Right cardiac atrium (tissue), 5 donors: ENCODE measurements around the gene QSOX2. TPM values are rescaled to one million over a fixed set of nuclear protein-coding genes. Genes with fewer than 3 reads are reported as not detected.
"Not testable (repeated sequence)": the region's sequence is repeated elsewhere in the genome, so short reads cannot be mapped to it uniquely, and the experiment has no call there.

ENCODE experiments used
- ATAC-seq, 2 donors: fragments of 200-7000 bp; cut with Tn5 transposase; one replicate each; pipeline versions ENCODE4 v1.8.0 to v1.9.1; 2020; ENCODE audit warnings: moderate library complexity in 2 of 2, mild to moderate bottlenecking in 1 of 2
- DNase-seq, 3 donors: peaks; one replicate each; pipeline ENCODE4 v3.0.0-alpha.2; 2020
- H3K27ac ChIP-seq: one replicate; pipeline ENCODE4 v1.5.1; 2013; ENCODE audit warnings: mild to moderate bottlenecking, low read length, control low read depth, moderate library complexity
- H3K27me3 ChIP-seq: one replicate; pipeline ENCODE4 v1.6.1; 2013; ENCODE audit not compliant: control insufficient read depth, insufficient read depth
- H3K4me1 ChIP-seq: one replicate; pipeline ENCODE4 v1.6.1; 2013; ENCODE audit warnings: low read length; ENCODE audit not compliant: control insufficient read depth, insufficient read depth
- H3K4me3 ChIP-seq: one replicate; pipeline ENCODE4 v1.5.1; 2013; ENCODE audit warnings: low read length, control low read depth
- H3K9me3 ChIP-seq: one replicate; pipeline ENCODE4 v1.6.1; 2013; ENCODE audit warnings: low read length; ENCODE audit not compliant: control insufficient read depth
- WGBS: extraction: QIAGEN DNeasy Blood & Tissue Kit; methylation state at CpG from one replicate; pipeline ENCODE4 v1.1.7; 2013; 5-methylcytosine and 5-hydroxymethylcytosine counted together
- intact Hi-C, 4 donors: fragments of 100-400 bp; cut with DNase I; formaldehyde crosslinking; loops; one replicate each; pipeline versions ENCODE4 v1.11.0 to v1.14.0; 2022 to 2023
- polyA plus RNA-seq: library from polyadenylated mRNA; stranded (reverse); fragments of 200-250 nt; gene quantifications from one replicate; pipeline ENCODE4 v1.2.3, GENCODE V29; 2013
- total RNA-seq, 4 donors: library from RNA; stranded (reverse); fragmentation: NEBNext Ultra II Directional; extraction: Animal tissue kit (Norgen Biotek cat#: 25700); gene quantifications; one replicate each; pipeline ENCODE4 v1.2.1, GENCODE V29; 2021
- donor health status: healthy with polysubstance abuse.
- donor health status: DM: no; HTN: yes; CAD: no.
- donor health status: DM: no; HTN: no; CAD: no.
- donor health status: DM: no; HTN: yes; CAD: no; lungs with severe emphysema.
- donor health status: DM: yes; HTN: yes; CAD: no.

QSOX2 gene
- total and polyA plus RNA-seq, 5 donors = 4.5 to 9.0 (median 6.8) TPM

DNA sequence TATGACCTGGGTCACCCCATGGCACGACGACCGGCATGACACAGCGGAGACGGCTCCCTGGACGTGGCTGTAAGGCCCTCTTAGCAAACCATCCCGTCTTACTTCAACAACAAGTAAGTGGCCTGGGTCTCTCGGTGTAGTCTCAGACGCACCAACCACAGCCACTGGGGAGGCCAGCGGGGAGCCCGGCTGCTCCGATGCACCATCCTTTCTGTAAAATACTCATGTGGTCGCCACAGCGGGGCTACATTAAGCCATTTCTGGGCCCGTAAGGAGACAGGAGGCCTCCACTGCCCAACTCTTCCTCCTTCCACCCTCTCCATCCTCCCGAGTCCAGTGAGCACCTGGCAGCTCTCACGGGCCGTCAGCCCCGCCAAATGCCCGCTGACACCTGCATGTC, 4.7 kb downstream of the QSOX2 start:
- H3K27ac ChIP-seq = no peak overlapping the region

DNA sequence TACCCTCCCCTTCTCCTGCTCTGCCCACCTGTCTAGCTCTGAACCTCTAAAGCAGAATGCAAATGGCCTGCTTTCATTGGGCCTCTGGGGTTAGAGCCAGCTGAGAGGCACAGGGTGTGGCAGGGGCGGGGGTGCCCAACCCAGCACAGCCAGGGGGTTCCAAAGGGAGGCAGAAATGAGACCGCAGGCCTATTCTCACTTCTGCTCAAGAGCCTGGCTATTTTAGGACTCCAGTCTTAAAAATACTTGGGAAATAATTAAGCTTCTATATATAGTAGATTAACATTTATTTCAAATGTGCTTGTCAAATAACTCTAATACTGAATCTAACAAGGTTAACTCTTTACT, 5.7 kb downstream of the QSOX2 start:
- Histone ChIP-seq H3K4me1 (peaks cover 12% of the 10 kb centered on the region), H3K4me3 (no peak overlapping the region), H3K9me3 (no peaks in the 10 kb centered on the region), H3K27ac (peak overlapping the region; percentile 65), H3K27me3 (no peaks in the 10 kb centered on the region)
- 56% methylated on average over 2 of the region's 2 CpGs for WGBS
- DNase-seq (no peak), ATAC-seq (peak; percentile 25 to 72)
- intact Hi-C loops = no loop called here

More for the DNA sequence above, 4.7 kb downstream of the QSOX2 start:
- 91% methylated on average over 20 of the region's 20 CpGs for WGBS
- DNase-seq = no peak
- H3K27me3 ChIP-seq = no peaks in the 10 kb centered on the region
- ATAC-seq = no peak
- H3K9me3 ChIP-seq = no peaks in the 10 kb centered on the region
- H3K4me3 ChIP-seq = no peak overlapping the region
- peaks cover 14% of the 10 kb centered on the region for H3K4me1 ChIP-seq
- intact Hi-C loops = no loop called here

DNA sequence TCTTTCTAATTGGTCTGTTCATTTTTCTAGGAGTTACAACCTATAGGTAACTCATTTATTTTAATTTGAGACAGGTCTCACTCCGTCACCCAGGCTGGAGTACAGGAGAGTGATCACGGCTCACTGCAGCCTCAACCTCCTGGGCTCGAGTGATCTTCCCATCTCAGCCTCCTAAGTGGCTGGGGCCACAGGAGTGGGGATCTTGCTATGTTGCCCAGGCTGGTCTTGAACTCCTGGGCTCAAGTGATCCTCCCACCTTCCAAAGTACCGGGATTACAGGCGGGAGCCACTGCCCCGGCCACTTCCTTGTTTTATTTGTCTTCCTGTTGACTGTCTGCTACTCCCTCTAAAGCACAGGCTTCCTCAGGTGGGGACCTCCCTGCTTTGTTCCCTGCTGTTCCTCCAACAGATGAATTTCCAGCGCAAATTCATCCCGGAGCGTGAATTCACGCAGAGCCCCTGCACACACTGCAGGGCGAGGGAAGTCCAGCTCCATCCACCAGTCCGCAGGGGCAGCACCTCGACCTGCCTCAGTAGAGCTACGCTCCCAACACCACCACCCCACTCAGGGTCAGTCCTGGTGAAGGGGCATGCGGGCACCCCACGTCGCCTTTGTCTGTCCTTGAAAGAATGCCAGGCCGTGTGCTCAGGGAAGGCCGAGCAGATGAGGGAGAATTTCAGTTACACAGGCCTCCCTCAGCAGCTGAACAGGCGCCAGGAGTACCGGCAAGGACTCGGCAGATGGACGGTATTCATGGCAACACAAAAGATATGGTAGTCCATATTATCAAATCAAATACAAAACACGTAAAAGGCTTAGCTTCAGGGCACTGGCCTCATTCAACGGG, 6.3 kb downstream of the QSOX2 start:
- H3K9me3 ChIP-seq = no peaks in the 10 kb centered on the region
- no peak overlapping the region for H3K4me3 ChIP-seq
- H3K27me3 ChIP-seq = no peaks in the 10 kb centered on the region
- peak in 1 of 2 donors; percentile 15 for ATAC-seq
- WGBS = 60% methylated on average over 25 of the region's 25 CpGs
- peak overlapping the region; percentile 65 for H3K27ac ChIP-seq
- H3K4me1 ChIP-seq = peaks cover 8% of the 10 kb centered on the region
- intact Hi-C loops = no loop called here
- DNase-seq = no peak

DNA sequence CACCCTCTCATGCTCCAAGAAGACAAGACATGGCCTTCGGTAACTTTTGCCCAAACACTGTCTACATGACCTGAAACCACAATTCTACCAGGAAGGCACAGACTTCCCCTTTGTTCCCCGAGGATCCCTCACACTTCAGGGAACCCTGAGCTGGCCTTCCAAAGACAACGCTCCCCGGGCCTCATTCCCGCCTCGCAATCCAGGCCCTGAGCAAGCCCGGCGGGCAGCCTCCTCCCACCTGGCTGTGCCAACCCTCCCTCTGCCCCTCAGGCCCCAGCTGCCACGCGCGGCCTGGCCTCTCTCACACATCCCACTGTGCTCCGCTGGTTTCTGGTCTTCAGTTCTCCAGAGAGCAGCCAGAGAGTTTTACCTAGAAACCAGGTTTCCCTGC, 7.3 kb downstream of the QSOX2 start:
- Histone ChIP-seq H3K4me3 (no peak overlapping the region), H3K9me3 (no peaks in the 10 kb centered on the region), H3K4me1 (peaks cover 7% of the 10 kb centered on the region), H3K27me3 (no peaks in the 10 kb centered on the region), H3K27ac (no peak overlapping the region)
- ATAC-seq = no peak
- intact Hi-C loops = no loop called here
- DNase-seq = peak in 1 of 3 donors; percentile 49
- 75% methylated on average over 12 of the region's 12 CpGs for WGBS

DNA sequence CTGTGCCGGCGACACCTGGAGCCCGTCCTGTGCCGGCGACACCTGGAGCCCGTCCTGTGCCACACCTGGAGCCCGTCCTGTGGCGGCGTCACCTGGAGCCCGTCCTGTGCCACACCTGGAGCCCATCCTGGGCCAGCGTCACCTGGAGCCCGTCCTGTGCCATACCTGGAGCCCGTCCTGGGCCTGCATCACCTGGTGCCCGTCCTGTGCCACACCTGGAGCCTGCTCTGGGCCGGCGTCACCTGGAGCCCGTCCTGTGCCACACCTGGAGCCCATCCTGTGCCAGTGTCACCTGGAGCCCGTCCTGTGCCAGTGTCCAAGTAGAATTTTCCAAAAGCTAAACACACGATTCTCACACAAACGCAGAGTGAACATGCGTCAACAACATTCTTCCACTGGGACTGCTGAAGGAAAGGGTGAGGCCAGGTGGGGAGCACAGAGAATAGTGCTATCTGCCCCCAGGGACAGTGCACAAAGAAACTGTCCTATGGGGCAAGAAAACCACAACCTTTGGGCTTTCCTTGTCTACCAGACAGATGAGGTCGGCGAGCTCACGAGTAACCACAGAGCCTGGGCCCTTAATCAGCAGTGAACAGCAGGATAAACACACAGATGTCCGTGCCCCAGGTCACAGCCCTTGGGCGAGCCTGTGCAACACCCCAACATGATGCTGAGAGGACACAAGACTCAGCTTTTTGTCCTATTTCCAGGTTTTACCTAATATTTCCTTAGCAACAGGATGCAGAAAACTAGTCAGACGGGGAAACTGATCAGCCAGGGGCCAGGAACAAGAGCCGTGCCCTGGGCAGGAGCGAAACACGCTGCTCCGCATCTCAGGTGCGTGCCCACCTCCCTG, 7.9 kb downstream of the QSOX2 start:
- intact Hi-C loops = no loop called here
- 91% methylated on average over 32 of the region's 32 CpGs for WGBS
- Histone ChIP-seq H3K9me3 (no peaks in the 10 kb centered on the region), H3K4me3 (no peak overlapping the region), H3K4me1 (peaks cover 7% of the 10 kb centered on the region), H3K27ac (no peak overlapping the region), H3K27me3 (no peaks in the 10 kb centered on the region)
- DNase-seq = peak in 1 of 3 donors; percentile 39
- ATAC-seq = no peak

DNA sequence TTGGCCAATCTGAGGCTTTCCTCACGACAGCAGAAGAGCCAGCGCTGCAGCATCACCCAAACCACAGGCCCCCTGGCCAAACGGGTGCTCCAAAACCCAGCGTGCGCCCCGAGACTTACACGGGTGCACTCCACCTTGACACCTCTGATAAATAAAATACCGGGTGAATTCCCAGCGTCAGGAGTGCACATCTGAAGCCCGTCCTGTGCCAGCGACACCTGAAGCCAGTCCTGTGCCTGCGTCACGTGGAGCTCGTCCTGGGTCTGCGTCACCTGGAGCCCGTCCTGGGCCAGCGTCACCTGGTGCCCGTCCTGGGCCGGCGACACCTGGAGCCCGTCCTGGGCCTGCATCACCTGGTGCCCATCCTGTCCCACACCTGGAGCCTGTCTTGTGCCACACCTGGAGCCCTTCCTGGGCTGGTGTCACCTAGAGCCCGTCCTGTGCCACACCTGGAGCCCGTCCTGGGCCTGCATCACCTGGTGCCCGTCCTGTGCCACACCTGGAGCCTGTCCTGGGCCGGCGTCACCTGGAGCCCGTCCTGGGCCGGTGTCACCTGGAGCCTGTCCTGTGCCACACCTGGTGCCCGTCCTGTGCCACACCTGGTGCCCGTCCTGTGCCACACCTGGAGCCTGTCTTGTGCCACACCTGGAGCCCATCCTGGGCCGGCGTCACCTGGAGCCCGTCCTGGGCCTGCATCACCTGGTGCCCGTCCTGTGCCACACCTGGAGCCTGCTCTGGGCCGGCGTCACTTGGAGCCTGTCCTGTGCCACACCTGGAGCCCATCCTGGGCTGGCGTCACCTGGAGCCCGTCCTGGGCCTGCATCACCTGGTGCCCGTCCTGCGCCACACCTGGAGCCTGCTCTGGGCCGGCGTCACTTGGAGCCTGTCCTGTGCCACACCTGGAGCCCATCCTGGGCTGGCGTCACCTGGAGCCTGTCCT, 8.9 kb downstream of the QSOX2 start:
- intact Hi-C loops, ATAC-seq, H3K9me3 ChIP-seq, H3K27me3 ChIP-seq, H3K4me3 ChIP-seq, H3K4me1 ChIP-seq, H3K27ac ChIP-seq: not testable (repeated sequence)
- 96% methylated on average over 43 of the region's 43 CpGs for WGBS
- peak in 1 of 3 donors; percentile 55 for DNase-seq

DNA sequence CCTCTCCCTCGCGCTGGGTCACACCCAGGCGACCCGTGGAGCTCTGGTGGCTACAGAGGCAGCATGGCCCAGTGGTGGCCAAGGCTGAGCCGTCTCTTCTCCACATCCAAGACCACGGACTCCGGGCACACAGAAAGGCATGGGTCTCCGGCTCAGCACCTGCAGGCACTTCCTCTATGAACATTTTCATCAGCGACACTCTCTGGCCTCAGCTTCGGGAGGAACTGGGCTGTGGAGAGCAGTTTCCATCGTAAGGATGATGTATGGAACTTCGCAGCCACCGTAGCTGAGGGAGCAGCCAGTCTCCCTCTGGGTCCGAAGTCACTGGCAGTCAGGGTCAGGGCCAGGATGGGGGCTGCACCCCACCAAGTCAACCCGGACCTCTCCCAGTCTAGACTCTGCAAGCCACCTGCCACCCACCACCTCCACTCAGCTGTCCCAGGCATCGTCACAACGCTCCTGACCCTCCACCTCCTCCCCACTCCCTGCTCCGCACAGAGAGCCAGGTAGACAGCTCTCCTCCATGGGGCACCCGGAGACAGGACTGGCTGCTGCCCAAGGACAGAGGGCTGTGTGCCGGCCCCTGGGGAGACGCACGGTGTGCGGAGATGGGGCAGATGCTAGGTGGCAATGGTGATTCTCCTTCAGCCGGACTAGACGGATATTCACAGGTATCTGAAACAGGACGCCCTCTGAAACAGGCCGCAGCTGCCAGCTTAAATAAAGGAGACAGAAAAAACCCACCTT, 9.7 kb downstream of the QSOX2 start:
- peaks cover 7% of the 10 kb centered on the region for H3K4me1 ChIP-seq
- no peaks in the 10 kb centered on the region for H3K9me3 ChIP-seq
- 91% methylated on average over 27 of the region's 27 CpGs for WGBS
- intact Hi-C loops = no loop called here
- DNase-seq (peak in 1 of 3 donors; percentile 45), ATAC-seq (no peak)
- H3K27ac ChIP-seq = no peak overlapping the region
- no peak overlapping the region for H3K4me3 ChIP-seq
- no peaks in the 10 kb centered on the region for H3K27me3 ChIP-seq

DNA sequence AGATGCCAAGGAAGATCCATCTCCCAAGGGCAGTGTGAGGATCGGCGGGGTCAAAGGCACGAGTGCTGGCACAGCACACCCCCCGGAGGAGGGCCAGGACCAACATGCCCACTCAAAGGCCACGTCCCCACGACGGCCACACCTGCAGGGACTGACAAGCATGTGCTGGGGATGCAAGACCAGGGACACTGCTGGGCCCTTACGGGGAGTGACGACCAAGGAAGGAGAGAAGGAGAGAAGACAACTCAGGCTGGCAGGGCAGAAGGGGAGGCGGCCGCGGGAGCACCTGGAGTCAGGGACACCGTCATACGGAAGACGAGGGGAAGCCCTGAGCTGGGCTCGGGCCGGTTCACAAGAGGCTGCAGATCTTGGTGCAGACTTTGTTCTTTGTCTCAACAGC, 10.4 kb downstream of the QSOX2 start:
- peak in 1 of 3 donors; percentile 33 for DNase-seq
- no peak overlapping the region for H3K27ac ChIP-seq
- ATAC-seq = no peak
- no peaks in the 10 kb centered on the region for H3K9me3 ChIP-seq
- 96% methylated on average over 17 of the region's 17 CpGs for WGBS
- no peak overlapping the region for H3K4me3 ChIP-seq
- H3K27me3 ChIP-seq = no peaks in the 10 kb centered on the region
- intact Hi-C loops = no loop called here
- H3K4me1 ChIP-seq = peaks cover 5% of the 10 kb centered on the region

DNA sequence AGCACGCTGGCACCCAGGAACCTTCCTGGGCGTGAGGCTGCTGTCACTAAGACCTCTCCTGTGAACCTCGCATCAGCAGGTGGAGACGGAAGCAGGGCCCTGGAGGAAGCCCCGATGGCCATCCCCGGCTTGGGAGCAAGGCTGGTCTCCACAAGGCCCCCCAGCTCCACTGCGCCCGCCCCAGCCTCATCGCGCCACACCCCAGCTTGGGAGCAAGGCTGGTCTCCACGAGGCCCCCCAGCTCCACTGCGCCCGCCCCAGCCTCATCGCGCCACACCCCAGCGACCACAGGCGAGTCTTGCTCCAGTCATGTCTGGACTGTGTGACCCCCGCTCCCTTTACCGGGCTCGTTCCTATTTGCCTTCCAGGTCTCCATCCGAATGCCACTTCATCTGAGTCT, 11.0 kb downstream of the QSOX2 start:
- peaks cover 5% of the 10 kb centered on the region for H3K4me1 ChIP-seq
- no peak overlapping the region for H3K4me3 ChIP-seq
- no peaks in the 10 kb centered on the region for H3K9me3 ChIP-seq
- peak in 1 of 3 donors; percentile 21 for DNase-seq
- H3K27me3 ChIP-seq = no peaks in the 10 kb centered on the region
- WGBS = 95% methylated on average over 21 of the region's 21 CpGs
- peak in 1 of 2 donors; percentile 45 for ATAC-seq
- intact Hi-C loops = no loop called here
- H3K27ac ChIP-seq = no peak overlapping the region

DNA sequence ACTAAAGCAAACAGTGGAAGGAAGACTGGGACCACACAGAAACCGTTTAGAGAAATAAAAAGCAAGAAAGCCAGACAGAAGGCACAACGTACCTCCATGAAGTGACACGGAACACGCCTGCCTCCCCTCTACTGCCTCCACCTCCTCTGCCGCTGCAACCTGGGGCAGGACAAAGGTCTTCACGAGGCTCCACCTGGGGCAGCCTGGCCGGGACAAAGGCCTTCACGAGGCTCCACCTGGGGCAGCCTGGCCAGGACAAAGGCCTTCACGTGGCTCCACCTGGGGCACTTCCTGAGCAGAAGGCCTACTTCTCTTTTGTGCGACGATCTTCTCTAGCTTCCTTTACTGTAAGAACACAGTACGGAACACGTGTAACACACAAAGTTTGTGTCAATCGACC, 11.7 kb downstream of the QSOX2 start:
- Histone ChIP-seq H3K9me3 (no peaks in the 10 kb centered on the region), H3K4me3 (no peak overlapping the region), H3K27ac (no peak overlapping the region), H3K4me1 (no peaks in the 10 kb centered on the region), H3K27me3 (no peaks in the 10 kb centered on the region)
- ATAC-seq (no peak), DNase-seq (peak in 1 of 3 donors; percentile 17)
- WGBS = 89% methylated on average over 14 of the region's 14 CpGs
- intact Hi-C loops = no loop called here
